ENCODE results near the gene PRDM2.

Gene PRDM2

DNA sequence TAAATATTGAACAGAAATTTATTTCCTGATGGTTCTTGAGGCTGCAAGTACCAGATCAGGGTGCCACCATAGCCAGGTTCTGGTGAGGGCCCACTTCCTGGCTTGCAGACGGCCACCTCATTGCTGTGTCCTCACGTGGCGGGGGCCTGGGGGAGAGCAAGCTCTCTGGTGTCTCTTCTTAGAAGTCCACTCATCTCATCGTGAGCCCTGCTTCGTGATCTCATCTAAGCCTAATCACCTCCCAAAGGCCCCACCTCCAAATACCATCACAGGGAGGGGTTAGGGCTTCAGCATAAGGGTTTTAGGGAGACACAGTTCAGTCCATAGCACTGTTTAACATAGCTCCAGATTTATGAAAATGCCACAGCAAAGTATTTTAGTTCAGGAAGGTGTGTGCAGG is 119.7 kb downstream of the PRDM2 start:
- TF ChIP-seq GLI2 (tag by site-specific recombination; IDR thresholded peaks at IDR 0.05; ENCODE audit: borderline replicate concordance, low read depth) (no peak), ZNF292 (tag by site-specific recombination; IDR thresholded peaks at IDR 0.05; ENCODE audit: borderline replicate concordance, low read depth) (no peak), ZNF114 (tag by site-specific recombination; IDR thresholded peaks at IDR 0.05) (no peak), ZNF610 (tag by site-specific recombination; IDR thresholded peaks at IDR 0.05; ENCODE audit: borderline replicate concordance) (no peak), ZNF394 (tag by site-specific recombination; IDR thresholded peaks at IDR 0.05; ENCODE audit: borderline replicate concordance) (no peak), ZBTB17 (tag by site-specific recombination; IDR thresholded peaks at IDR 0.05) (no peak), ZNF585B (tag by site-specific recombination; IDR thresholded peaks at IDR 0.05) (no peak), GFI1B (tag by site-specific recombination; IDR thresholded peaks at IDR 0.05) (no peak), ZFP41 (tag by site-specific recombination; IDR thresholded peaks at IDR 0.05; ENCODE audit: borderline replicate concordance) (no peak), ZNF112 (tag by site-specific recombination; IDR thresholded peaks at IDR 0.05) (no peak), PRDM1 (tag by site-specific recombination; IDR thresholded peaks at IDR 0.05) (no peak), ZNF701 (tag by site-specific recombination; IDR thresholded peaks at IDR 0.05) (no peak), SCRT2 (tag by site-specific recombination; IDR thresholded peaks at IDR 0.05) (no peak), ZNF146 (tag by site-specific recombination; IDR thresholded peaks at IDR 0.05) (no peak), ZNF404 (tag by site-specific recombination; IDR thresholded peaks at IDR 0.05) (no peak)
- TF ChIP-seq, protein P1, sequence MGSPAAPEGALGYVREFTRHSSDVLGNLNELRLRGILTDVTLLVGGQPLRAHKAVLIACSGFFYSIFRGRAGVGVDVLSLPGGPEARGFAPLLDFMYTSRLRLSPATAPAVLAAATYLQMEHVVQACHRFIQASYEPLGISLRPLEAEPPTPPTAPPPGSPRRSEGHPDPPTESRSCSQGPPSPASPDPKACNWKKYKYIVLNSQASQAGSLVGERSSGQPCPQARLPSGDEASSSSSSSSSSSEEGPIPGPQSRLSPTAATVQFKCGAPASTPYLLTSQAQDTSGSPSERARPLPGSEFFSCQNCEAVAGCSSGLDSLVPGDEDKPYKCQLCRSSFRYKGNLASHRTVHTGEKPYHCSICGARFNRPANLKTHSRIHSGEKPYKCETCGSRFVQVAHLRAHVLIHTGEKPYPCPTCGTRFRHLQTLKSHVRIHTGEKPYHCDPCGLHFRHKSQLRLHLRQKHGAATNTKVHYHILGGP (tag by site-specific recombination; IDR thresholded peaks at IDR 0.05) = no peak
- TF ChIP-seq, protein P2, sequence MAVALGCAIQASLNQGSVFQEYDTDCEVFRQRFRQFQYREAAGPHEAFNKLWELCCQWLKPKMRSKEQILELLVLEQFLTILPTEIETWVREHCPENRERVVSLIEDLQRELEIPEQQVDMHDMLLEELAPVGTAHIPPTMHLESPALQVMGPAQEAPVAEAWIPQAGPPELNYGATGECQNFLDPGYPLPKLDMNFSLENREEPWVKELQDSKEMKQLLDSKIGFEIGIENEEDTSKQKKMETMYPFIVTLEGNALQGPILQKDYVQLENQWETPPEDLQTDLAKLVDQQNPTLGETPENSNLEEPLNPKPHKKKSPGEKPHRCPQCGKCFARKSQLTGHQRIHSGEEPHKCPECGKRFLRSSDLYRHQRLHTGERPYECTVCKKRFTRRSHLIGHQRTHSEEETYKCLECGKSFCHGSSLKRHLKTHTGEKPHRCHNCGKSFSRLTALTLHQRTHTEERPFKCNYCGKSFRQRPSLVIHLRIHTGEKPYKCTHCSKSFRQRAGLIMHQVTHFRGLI (tag by site-specific recombination; IDR thresholded peaks at IDR 0.05) = no peak
- Histone ChIP-seq H3K36me3 (ENCODE audit: control insufficient read depth in 2 of 2, insufficient read depth in 1 of 2, low read length in 2 of 2) (peaks cover 0 to 5% of the 10 kb centered on the region in 2 experiments; a peak in 1 of 3 replicates), H3K4me3 (ENCODE audit: low read depth, low read length) (no peak overlapping the region), H3K27ac (ENCODE audit: extremely low read depth, low read depth, low read length) (no peak overlapping the region), H3K4me1 (ENCODE audit: control insufficient read depth, insufficient read depth, low read length) (no peaks in the 10 kb centered on the region), H3K9me3 (ENCODE audit: control insufficient read depth, insufficient read depth, low read depth, low read length) (no peaks in the 10 kb centered on the region)
- ChIA-PET POLR2A (no interaction called here), CTCF (no interaction called here)

DNA sequence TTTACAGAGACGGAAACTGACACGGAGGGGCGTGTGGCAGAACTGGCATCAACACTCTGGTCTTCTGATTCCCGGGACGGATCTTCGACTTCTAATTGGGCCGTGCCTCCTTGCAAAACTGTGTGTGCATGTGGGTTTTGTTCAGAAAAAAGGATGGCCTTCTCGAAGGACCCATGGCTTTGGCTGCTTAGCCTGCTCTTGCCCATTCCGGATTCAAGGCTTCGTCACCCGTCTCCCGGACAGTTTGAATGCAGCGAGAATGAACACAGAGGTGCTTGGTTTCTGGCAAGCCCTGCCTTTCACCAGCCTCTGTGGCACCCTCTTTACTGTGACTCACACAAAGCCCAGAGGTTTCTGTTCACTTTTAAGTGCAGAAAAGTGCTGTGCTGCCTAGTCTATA is 120.1 kb downstream of the PRDM2 start:
- peaks cover 0 to 5% of the 10 kb centered on the region in 2 experiments; a peak in 1 of 3 replicates for H3K36me3 ChIP-seq (ENCODE audit: control insufficient read depth in 2 of 2, insufficient read depth in 1 of 2, low read length in 2 of 2)
- H3K4me1 ChIP-seq (ENCODE audit: control insufficient read depth, insufficient read depth, low read length) = no peaks in the 10 kb centered on the region
- ChIA-PET CTCF (no interaction called here), POLR2A (no interaction called here)
- no peak overlapping the region for H3K27ac ChIP-seq (ENCODE audit: extremely low read depth, low read depth, low read length)
- H3K9me3 ChIP-seq (ENCODE audit: control insufficient read depth, insufficient read depth, low read depth, low read length) = no peaks in the 10 kb centered on the region
- TF ChIP-seq, protein P3, sequence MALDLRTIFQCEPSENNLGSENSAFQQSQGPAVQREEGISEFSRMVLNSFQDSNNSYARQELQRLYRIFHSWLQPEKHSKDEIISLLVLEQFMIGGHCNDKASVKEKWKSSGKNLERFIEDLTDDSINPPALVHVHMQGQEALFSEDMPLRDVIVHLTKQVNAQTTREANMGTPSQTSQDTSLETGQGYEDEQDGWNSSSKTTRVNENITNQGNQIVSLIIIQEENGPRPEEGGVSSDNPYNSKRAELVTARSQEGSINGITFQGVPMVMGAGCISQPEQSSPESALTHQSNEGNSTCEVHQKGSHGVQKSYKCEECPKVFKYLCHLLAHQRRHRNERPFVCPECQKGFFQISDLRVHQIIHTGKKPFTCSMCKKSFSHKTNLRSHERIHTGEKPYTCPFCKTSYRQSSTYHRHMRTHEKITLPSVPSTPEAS (tag by site-specific recombination; IDR thresholded peaks at IDR 0.05) = no peak
- TF ChIP-seq SALL2 (tag by site-specific recombination; IDR thresholded peaks at IDR 0.05; ENCODE audit: borderline replicate concordance) (no peak), ZNF335 (tag by site-specific recombination; conservative IDR thresholded peaks at IDR 0.05) (no peak), SCRT2 (tag by site-specific recombination; IDR thresholded peaks at IDR 0.05) (no peak), KLF1 (tag by site-specific recombination; IDR thresholded peaks at IDR 0.05) (no peak), ZNF274 (IDR thresholded peaks at IDR 0.05; ENCODE audit: low read length) (no peak), ZNF274 (tag by site-specific recombination; IDR thresholded peaks at IDR 0.05; ENCODE audit: borderline replicate concordance) (no peak), ZNF76 (tag by site-specific recombination; IDR thresholded peaks at IDR 0.05; ENCODE audit: borderline replicate concordance, low read depth) (no peak), ZNF660 (tag by site-specific recombination; IDR thresholded peaks at IDR 0.05) (no peak)
- TF ChIP-seq, protein P4, sequence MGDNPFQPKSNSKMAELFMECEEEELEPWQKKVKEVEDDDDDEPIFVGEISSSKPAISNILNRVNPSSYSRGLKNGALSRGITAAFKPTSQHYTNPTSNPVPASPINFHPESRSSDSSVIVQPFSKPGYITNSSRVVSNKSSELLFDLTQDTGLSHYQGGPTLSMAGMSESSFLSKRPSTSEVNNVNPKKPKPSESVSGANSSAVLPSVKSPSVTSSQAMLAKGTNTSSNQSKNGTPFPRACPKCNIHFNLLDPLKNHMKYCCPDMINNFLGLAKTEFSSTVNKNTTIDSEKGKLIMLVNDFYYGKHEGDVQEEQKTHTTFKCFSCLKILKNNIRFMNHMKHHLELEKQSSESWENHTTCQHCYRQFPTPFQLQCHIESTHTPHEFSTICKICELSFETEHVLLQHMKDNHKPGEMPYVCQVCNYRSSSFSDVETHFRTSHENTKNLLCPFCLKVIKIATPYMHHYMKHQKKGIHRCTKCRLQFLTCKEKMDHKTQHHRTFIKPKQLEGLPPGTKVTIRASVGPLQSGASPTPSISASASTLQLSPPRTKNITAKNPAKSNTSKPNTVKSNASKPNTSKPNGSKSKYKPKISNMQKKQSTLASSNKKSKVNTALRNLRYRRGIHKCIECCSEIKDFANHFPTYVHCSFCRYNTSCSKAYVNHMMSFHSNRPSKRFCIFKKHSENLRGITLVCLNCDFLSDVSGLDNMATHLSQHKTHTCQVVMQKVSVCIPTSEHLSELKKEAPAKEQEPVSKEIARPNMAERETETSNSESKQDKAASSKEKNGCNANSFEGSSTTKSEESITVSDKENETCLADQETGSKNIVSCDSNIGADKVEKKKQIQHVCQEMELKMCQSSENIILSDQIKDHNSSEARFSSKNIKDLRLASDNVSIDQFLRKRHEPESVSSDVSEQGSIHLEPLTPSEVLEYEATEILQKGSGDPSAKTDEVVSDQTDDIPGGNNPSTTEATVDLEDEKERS (tag by site-specific recombination; IDR thresholded peaks at IDR 0.05) = no peak
- H3K4me3 ChIP-seq (ENCODE audit: low read depth, low read length) = no peak overlapping the region

All from HEK293 (cell line).